Activated CD4-positive, alpha-beta T cell treated with anti-CD3 and anti-CD28 coated beads for 36 hours (primary cell): ENCODE measurements around the gene HERPUD2. TPM values are rescaled to one million over a fixed set of nuclear protein-coding genes. Genes with fewer than 3 reads are reported as not detected.

Experiments used
- ATAC-seq: fragments of 200-7000 bp; cut with Tn5 transposase; one replicate; pipeline ENCODE4 v1.10.0; 2021; ENCODE audit warnings: mild to moderate bottlenecking, moderate library complexity
- CTCF ChIA-PET: fragments of 350-600 bp; sonication (Branson Sonifier 250); formaldehyde crosslinking; loops from one replicate; lab custom pipeline; 2021; ENCODE audit warnings: antibody characterized with exemption; lab: Charles Lee
- POLR2A ChIA-PET: fragments of 350-600 bp; sonication (Branson Sonifier 250); formaldehyde crosslinking; loops from one replicate; lab custom pipeline; 2021; ENCODE audit warnings: antibody characterized with exemption, inconsistent platforms; lab: Charles Lee
- DNase-seq: peaks from one replicate; pipeline ENCODE4 v3.0.0-alpha.2; 2020
- H3K27ac Mint-ChIP-seq: one replicate; pipeline ENCODE4 v1.8.0; 2021; ENCODE audit warnings: mixed read lengths
- H3K27me3 Mint-ChIP-seq: one replicate; pipeline ENCODE4 v1.8.0; 2021; ENCODE audit warnings: mixed read lengths
- H3K36me3 Mint-ChIP-seq: one replicate; pipeline ENCODE4 v1.8.0; 2021; ENCODE audit warnings: low read depth, mixed read lengths
- H3K4me1 Mint-ChIP-seq: one replicate; pipeline ENCODE4 v1.8.0; 2021; ENCODE audit warnings: mixed read lengths
- H3K4me3 Mint-ChIP-seq: one replicate; pipeline ENCODE4 v1.8.0; 2021; ENCODE audit warnings: mild to moderate bottlenecking, moderate library complexity, mixed read lengths
- H3K9me3 Mint-ChIP-seq: one replicate; pipeline ENCODE4 v1.8.0; 2021; ENCODE audit warnings: low read depth, mixed read lengths
- intact Hi-C, 2 experiments: fragments of 100-400 bp; cut with DNase I in 1 of 2; cut with micrococcal nuclease in 1 of 2; formaldehyde crosslinking; loops; one replicate each; pipeline versions ENCODE4 v1.14.2 to v1.15.1; 2022 to 2024; cut with DNase I, micrococcal nuclease
- total RNA-seq, 2 experiments: library from RNA; stranded (reverse); gene quantifications; one replicate each; pipeline ENCODE4 v1.2.3, GENCODE V29; 2021

The HERPUD2 gene
- total RNA-seq, 2 experiments from 2014 or later = 22.1 to 26.7 TPM

GRCh38 chr7:35725280-35725680, 30.3 kb upstream of the HERPUD2 start:
- H3K27ac Mint-ChIP-seq = peak overlapping the region; percentile 45
- H3K4me3 Mint-ChIP-seq = no peak overlapping the region
- peaks cover 3% of the 10 kb centered on the region for H3K9me3 Mint-ChIP-seq
- ChIA-PET POLR2A (interaction anchor here (0.6 to 1.0 kb wide), 3 partner anchors 32 to 80 kb away, joined by 3 to 5 read pairs (median 5); partner anchors contain the start of gene SEPTIN7), CTCF (interaction anchor here (0.5 to 1.8 kb wide), 15 partner anchors 10 to 182 kb away, joined by 3 to 8 read pairs (median 3); partner anchors contain the start of gene SEPTIN7)
- no peaks in the 10 kb centered on the region for H3K36me3 Mint-ChIP-seq
- no peaks in the 10 kb centered on the region for H3K27me3 Mint-ChIP-seq
- H3K4me1 Mint-ChIP-seq = peaks cover 77% of the 10 kb centered on the region
- peak; percentile 63 for DNase-seq
- intact Hi-C loops = loop anchor here in 1 of 2 experiments (10.0 kb wide), 1 partner anchor 390 kb away; no protein-coding TSS in a partner anchor
- no peak for ATAC-seq

- POLR2A ChIA-PET = interaction anchor here (0.6 to 1.5 kb wide), 5 partner anchors 13 to 78 kb away, joined by 3 to 4 read pairs (median 3); partner anchors contain the start of gene SEPTIN7
Measured at GRCh38 chr7:35723011-35723410, 28.1 kb upstream of the HERPUD2 start.

GRCh38 chr7:35722054-35722849, 27.3 kb upstream of the HERPUD2 start:
- no peaks in the 10 kb centered on the region for H3K27me3 Mint-ChIP-seq
- peak overlapping the region; percentile 90 for H3K27ac Mint-ChIP-seq
- peaks cover 50% of the 10 kb centered on the region for H3K4me1 Mint-ChIP-seq
- DNase-seq = peak; percentile 65
- peaks cover 3% of the 10 kb centered on the region for H3K9me3 Mint-ChIP-seq
- POLR2A ChIA-PET = interaction anchor here (0.6 to 1.0 kb wide), 3 partner anchors 12 to 445 kb away, joined by 3 read pairs; no protein-coding TSS in a partner anchor
- peak overlapping the region; percentile 32 for H3K4me3 Mint-ChIP-seq
- intact Hi-C loops = loop anchor here (1.0 to 10.0 kb wide), 7 partner anchors 8 to 393 kb away; partner anchors contain the start of gene SEPTIN7 (in 2 of the 2)
- no peaks in the 10 kb centered on the region for H3K36me3 Mint-ChIP-seq
- CTCF ChIA-PET = interaction anchor here (0.8 to 3.1 kb wide), 4 partner anchors 10 to 157 kb away, joined by 3 to 13 read pairs (median 4); partner anchors contain the start of gene SEPTIN7
- ATAC-seq = peak; percentile 84

More at GRCh38 chr7:35723011-35723410, 28.1 kb upstream of the HERPUD2 start:
- Mint-ChIP-seq H3K9me3 (peaks cover 3% of the 10 kb centered on the region), H3K4me1 (peaks cover 55% of the 10 kb centered on the region), H3K4me3 (peak overlapping the region; percentile 32), H3K36me3 (no peaks in the 10 kb centered on the region), H3K27me3 (no peaks in the 10 kb centered on the region), H3K27ac (peak overlapping the region; percentile 90)
- intact Hi-C loops = loop anchor here (1.0 to 10.0 kb wide), 7 partner anchors 14 to 392 kb away; partner anchors contain the start of gene SEPTIN7 (in 1 of the 2)
- peak; percentile 33 for DNase-seq
- ATAC-seq = peak; percentile 80
- CTCF ChIA-PET = interaction anchor here (0.8 to 3.1 kb wide), 6 partner anchors 10 to 156 kb away, joined by 3 to 13 read pairs (median 4); no protein-coding TSS in a partner anchor

DNA sequence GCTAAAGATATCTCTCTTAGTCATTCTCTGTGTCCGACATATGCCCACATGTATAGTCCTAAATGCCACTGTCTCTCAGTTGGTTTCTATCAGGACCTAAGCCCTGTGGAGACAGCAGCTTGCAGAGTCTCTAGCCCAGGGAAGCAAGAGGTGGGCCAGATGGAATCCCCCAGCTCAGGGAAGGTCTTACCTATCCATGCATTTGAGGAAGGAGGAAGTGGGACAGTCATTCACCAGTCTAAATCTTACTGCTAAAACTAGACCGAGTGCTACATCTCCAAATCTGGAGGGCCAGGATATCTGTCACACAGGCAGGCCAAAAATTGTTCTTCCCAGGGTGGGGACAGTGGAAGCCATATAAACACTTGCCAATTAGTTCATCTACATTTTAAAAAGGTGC, 26.4 kb upstream of the HERPUD2 start:
- POLR2A ChIA-PET = no interaction called here
- peaks cover 3% of the 10 kb centered on the region for H3K9me3 Mint-ChIP-seq
- no peak overlapping the region for H3K27ac Mint-ChIP-seq
- peaks cover 44% of the 10 kb centered on the region for H3K4me1 Mint-ChIP-seq
- intact Hi-C loops = loop anchor here in 1 of 2 experiments (10.0 kb wide), 1 partner anchor 394 kb away; no protein-coding TSS in a partner anchor
- ATAC-seq (no peak), DNase-seq (no peak)
- no peak overlapping the region for H3K4me3 Mint-ChIP-seq
- CTCF ChIA-PET = interaction anchor here (1.1 to 3.1 kb wide), 2 partner anchors 21 to 79 kb away, joined by 4 to 13 read pairs; partner anchors contain the start of gene SEPTIN7
- no peaks in the 10 kb centered on the region for H3K27me3 Mint-ChIP-seq
- no peaks in the 10 kb centered on the region for H3K36me3 Mint-ChIP-seq

- no peak for DNase-seq
- no peak overlapping the region for H3K27ac Mint-ChIP-seq
- no peaks in the 10 kb centered on the region for H3K27me3 Mint-ChIP-seq
- no peak for ATAC-seq
- intact Hi-C loops = loop anchor here in 1 of 2 experiments (10.0 kb wide), 1 partner anchor 394 kb away; no protein-coding TSS in a partner anchor
- POLR2A ChIA-PET = no interaction called here
- no peak overlapping the region for H3K4me3 Mint-ChIP-seq
- peaks cover 39% of the 10 kb centered on the region for H3K4me1 Mint-ChIP-seq
- H3K9me3 Mint-ChIP-seq = peaks cover 3% of the 10 kb centered on the region
- no peaks in the 10 kb centered on the region for H3K36me3 Mint-ChIP-seq
- CTCF ChIA-PET = no interaction called here
Measured at GRCh38 chr7:35720849-35721248, 25.9 kb upstream of the HERPUD2 start.

DNA sequence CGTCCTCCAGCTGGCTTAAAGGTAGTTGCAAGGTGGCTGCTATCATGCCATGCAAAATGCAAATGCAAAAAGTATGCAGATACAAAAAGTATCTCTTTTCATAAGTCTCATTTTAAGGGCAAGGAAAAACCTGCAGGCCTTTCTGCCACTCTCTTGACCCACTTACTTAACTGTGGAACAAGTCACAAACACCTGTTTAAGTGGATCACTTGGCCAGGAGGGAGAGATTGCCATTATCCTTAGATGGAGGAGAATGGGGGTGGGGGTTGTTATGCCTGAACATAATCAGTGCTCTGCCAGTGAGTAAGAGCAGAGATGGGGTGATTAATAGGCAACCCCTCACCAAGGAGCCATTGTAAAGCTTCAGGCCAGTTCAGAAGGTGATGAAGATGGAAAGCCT, 25.1 kb upstream of the HERPUD2 start:
- DNase-seq (no peak), ATAC-seq (no peak)
- ChIA-PET POLR2A (no interaction called here), CTCF (no interaction called here)
- Mint-ChIP-seq H3K27me3 (no peaks in the 10 kb centered on the region), H3K27ac (no peak overlapping the region), H3K4me3 (no peak overlapping the region), H3K36me3 (no peaks in the 10 kb centered on the region), H3K9me3 (peaks cover 3% of the 10 kb centered on the region), H3K4me1 (peaks cover 34% of the 10 kb centered on the region)
- intact Hi-C loops = loop anchor here in 1 of 2 experiments (10.0 kb wide), 1 partner anchor 395 kb away; no protein-coding TSS in a partner anchor

GRCh38 chr7:35718047-35718446, 23.1 kb upstream of the HERPUD2 start:
- ChIA-PET CTCF (interaction anchor here (0.9 kb wide), 1 partner anchor 11 kb away, joined by 5 read pairs; no protein-coding TSS in a partner anchor), POLR2A (no interaction called here)
- no peaks in the 10 kb centered on the region for H3K27me3 Mint-ChIP-seq
- H3K4me1 Mint-ChIP-seq = peaks cover 15% of the 10 kb centered on the region
- intact Hi-C loops = no loop called here
- no peaks in the 10 kb centered on the region for H3K36me3 Mint-ChIP-seq
- H3K4me3 Mint-ChIP-seq = no peak overlapping the region
- no peak for DNase-seq
- H3K9me3 Mint-ChIP-seq = peaks cover 3% of the 10 kb centered on the region
- no peak overlapping the region for H3K27ac Mint-ChIP-seq
- no peak for ATAC-seq

DNA sequence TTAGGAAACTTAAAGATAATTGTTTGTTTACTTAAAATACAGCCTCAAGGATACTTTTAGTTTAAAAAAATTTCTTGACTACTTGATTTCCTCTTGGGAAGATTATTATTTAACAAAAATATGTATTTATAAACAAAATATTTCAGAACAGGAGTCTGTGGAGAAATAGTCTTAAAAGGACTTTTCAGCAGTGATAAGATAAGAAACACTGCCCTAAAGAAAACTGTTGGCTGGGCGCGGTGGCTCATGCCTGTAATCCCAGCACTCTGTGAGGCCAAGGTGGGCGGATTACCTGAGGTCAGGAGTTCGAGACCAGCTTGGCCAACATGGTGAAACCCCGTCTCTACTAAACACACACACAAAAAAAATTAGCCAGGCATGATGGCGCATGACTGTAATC, 22.6 kb upstream of the HERPUD2 start:
- H3K4me1 Mint-ChIP-seq = peaks cover 10% of the 10 kb centered on the region

DNA sequence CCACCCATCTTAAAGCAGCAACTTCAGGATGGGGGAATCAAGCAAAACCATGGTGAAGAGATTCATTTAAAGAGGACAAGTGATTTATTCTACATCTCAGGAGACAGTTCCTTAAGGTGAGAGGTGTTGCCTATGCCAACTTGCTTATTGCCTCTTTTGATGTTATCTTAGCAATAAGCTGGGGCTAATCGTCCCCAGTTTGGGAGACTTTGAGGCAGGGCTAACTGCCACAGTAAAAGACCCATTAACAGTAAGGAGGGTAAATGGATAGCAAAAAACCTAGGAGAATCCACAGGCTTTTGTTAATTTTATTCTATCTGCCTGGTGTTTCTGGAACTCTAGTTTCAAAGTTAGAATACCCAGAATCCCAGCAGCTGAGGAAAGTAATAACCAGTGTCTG, 22.1 kb upstream of the HERPUD2 start:
- POLR2A ChIA-PET = no interaction called here
- Mint-ChIP-seq H3K27me3 (no peaks in the 10 kb centered on the region), H3K27ac (no peak overlapping the region), H3K36me3 (no peaks in the 10 kb centered on the region), H3K4me1 (peaks cover 5% of the 10 kb centered on the region), H3K9me3 (no peaks in the 10 kb centered on the region), H3K4me3 (no peak overlapping the region)
- CTCF ChIA-PET = no interaction called here
- ATAC-seq = no peak
- intact Hi-C loops = no loop called here
- no peak for DNase-seq

More for the DNA sequence above, 22.6 kb upstream of the HERPUD2 start:
- ATAC-seq (no peak), DNase-seq (no peak)
- Mint-ChIP-seq H3K4me3 (no peak overlapping the region), H3K36me3 (no peaks in the 10 kb centered on the region), H3K27ac (no peak overlapping the region), H3K9me3 (no peaks in the 10 kb centered on the region), H3K27me3 (no peaks in the 10 kb centered on the region)
- ChIA-PET CTCF (no interaction called here), POLR2A (no interaction called here)
- intact Hi-C loops = no loop called here

DNA sequence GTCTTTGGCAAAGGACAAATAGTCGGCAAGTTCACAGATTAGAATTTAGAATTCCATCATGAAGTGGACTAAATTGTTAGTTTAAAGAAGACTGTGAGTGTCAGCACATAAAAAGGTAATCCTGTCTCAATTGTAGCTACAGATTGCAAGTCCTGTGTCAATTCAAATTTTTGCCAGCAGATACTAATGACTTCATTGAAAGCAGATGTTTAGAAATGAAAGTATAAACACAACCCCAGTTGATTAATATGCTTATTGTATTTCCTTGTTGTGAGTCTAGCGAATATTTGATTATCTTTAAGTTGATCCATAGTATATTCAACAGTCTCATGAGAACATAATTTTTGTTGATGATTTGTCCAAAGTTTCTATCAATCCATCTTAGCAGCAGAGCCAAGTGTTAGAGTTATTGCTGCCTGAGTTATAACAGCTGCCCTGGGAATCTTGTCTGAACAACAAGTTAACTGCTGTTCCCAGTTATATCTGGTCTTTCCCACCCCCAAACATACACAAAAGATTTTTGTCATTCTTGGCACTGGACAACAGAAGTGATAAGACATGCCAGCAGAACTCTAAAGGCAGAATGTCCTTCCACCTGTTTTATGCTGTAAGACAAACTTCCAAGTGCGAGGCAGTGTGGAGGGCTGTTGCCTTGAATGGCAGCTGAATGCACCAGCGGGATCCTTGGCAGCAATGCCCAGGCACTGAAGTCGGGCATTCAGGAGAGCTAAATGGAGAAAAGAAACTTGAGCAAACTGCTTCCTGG, 21.3 kb upstream of the HERPUD2 start:
- Mint-ChIP-seq H3K36me3 (no peaks in the 10 kb centered on the region), H3K9me3 (no peaks in the 10 kb centered on the region), H3K4me3 (no peak overlapping the region), H3K4me1 (no peaks in the 10 kb centered on the region), H3K27ac (no peak overlapping the region), H3K27me3 (no peaks in the 10 kb centered on the region)
- ATAC-seq = no peak
- CTCF ChIA-PET = interaction anchor here (1.3 kb wide), 1 partner anchor 12 kb away, joined by 4 read pairs; no protein-coding TSS in a partner anchor
- POLR2A ChIA-PET = no interaction called here
- intact Hi-C loops = no loop called here
- DNase-seq = no peak

DNA sequence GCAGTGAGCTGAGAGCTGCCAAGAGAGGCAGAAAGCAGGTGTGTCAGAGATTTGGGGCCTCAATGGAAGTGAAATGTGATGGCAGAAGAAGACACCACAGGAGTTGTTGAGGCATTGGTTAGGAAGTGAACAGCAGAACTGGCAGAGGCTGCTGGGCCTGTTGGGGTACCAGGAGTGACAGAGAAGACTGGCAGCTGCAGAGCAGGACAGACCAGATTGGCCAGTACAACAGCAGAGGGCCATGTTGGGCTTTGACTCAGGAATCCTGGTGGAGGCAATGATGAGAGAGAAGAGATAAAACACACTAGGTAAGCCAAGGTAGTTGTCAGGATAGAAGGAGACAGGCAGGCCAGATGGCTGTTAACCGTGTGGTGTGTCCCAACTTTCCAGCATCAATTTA, 19.9 kb upstream of the HERPUD2 start:
- intact Hi-C loops = no loop called here
- Mint-ChIP-seq H3K4me3 (no peak overlapping the region), H3K9me3 (no peaks in the 10 kb centered on the region), H3K4me1 (peaks cover 4% of the 10 kb centered on the region), H3K27me3 (peaks cover 2% of the 10 kb centered on the region), H3K27ac (no peak overlapping the region), H3K36me3 (no peaks in the 10 kb centered on the region)
- ChIA-PET POLR2A (no interaction called here), CTCF (no interaction called here)
- DNase-seq (no peak), ATAC-seq (peak; percentile 42)
